CD4-positive, alpha-beta T cell treated with Interleukin-10 for 1 hour (primary cell): ENCODE data around the gene MORC1.
"Not testable (repeated sequence)": the region's sequence is repeated elsewhere in the genome, so short reads cannot be mapped to it uniquely, and the experiment has no call there.

Source experiments
- DNase-seq: peaks from one replicate; pipeline ENCODE4 v3.0.0-alpha.2; 2020

Gene MORC1

GRCh38 chr3:109109574-109109973 is 8.4 kb downstream of the MORC1 start:
- no peak for DNase-seq

DNA sequence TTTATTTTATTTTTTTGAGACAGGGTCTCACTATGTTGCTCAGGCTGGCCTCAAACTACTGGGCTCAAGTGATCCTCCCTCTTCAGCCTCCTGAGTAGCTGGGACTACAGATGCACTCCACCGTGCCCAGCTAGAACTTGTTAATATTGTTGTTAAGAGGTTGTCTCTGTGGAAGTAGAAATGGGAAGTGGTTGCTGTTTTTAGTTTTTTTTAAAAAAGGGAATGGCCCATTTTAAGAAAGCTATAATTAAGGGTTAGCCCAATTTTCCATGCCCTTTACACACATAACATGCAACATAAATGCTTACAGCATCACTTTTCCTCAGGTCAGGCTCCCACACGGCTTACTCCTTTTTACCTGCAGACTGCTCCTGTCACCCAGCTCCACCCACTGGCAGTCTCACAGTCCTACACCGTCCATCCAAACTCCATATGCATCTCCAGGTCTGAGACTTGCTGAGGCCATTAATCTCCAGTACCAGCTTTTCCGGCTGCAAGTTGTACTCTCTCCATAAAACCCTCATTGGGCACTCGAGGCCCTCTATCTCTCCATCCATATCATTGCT is 19.8 kb downstream of the MORC1 start:
- no peak for DNase-seq

DNA sequence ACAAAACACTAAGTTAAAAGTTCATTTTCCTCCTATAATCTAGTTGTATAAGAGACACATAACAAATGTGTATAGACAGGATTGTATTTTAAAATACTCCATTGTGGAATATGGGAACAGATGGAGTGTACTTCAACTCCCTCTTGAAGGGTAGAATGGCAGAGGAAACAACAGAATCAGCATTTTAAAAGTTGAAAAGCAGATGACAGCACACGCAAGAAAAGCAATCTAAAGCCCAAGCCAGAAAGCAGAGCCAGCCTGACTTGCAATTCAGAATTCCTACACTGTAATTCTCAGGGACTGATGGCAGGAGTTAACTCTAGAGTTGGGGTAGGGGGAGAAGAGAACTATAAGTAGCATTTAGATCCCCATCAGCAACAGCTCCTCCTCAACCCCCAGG is 22.8 kb downstream of the MORC1 start:
- DNase-seq, result no peak

- DNase-seq, result no peak
These were observed 24.4 kb downstream of the MORC1 start for GRCh38 chr3:109093561-109093960.

GRCh38 chr3:109091846-109092245 is 26.1 kb downstream of the MORC1 start:
- no peak for DNase-seq

- DNase-seq, result no peak
These were observed 28.7 kb downstream of the MORC1 start for GRCh38 chr3:109089265-109089664.

DNA sequence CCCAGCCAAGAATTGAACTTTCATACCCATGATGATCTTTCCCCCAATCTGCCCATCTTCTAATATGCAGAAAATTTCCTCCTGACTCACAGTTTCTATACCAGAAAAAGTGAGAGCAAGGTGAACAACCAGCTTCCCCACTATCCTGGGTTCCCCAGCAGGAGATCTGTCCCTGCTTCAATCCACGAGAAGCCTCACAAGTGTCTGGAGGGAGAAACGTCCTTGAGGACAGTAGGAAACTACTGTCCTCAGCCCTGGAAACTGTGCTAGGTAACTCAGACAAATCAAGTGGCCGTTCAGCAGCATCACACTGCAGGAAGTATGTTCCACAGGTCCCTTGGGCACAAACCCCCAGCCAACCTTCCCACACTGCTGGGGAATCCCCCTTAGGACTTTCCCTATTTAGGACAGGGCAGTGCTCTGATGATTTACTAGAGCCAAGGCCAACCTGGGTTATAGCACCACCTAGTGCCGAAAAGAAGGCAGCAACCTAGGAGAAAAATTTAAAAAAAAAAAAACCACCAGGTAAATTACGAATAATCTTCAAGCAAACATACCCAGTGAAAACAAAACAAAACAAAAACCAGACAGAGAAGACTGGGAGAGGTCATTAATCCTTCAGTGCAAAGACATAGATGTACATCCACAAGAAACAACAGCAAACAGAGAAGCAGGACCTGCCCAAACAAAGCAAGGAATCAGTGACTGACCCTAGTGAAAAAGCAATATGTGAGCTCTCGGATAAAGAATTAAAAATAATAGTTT is 36.0 kb downstream of the MORC1 start:
- peak; percentile 51 for DNase-seq

GRCh38 chr3:109080090-109080489 is 37.8 kb downstream of the MORC1 start:
- DNase-seq, result not testable (repeated sequence)

- no peak for DNase-seq
These were observed 44.8 kb downstream of the MORC1 start for GRCh38 chr3:109073116-109073515.

DNA sequence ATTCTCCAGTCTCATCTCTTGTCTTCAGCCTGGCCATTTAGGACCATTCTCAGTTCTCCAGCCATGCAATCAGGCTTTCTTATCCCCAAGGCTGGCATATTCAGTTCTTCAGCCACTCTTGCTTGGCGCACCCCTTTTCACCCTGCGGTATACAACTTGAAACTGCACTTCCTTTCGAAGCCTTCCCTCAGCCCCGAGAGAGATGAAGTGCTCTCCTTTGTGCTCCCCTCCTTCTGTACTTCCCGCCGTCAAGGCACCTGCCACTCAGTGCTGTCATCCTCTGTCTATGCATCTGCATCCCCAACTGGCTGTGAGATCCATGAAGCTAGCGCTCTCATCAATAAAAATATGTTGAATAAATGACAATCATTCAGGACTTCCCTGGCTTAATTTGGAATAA is 45.7 kb downstream of the MORC1 start:
- DNase-seq, result no peak

DNA sequence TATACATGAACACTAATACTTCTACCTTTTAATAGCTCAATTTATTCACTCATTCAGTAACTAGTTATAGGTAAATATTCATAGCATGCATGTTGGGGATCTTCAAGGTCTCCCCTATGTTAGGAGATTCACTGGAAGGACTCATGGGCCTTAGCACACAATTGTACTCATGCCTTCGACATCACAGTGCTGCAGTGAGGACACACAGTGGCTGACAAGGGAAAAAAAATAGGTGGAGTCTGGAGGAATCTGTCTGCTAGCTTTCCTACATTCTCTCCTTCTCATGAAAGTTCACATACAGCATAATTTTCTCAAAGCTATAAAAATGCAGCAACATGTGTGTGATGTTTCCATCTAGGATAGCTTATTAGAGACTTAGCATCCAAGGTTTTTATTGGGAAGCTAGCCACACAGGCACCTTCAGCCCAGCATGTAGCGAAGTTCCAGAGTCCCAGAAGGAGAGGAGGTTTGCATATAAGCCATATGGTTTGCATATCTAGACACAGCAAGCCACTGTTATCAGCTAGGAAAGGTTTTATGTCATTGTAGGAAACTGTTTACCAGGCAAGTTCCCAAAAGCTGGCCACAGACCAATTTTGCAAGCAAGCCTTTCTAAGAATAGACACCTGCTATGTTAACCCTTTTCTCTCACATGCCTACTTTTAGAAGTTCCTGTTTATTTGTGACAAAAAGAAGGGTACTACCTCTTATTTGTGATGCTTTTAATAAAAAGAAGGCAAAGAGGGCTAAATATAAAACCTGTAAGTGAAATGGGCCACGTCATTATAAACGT is 46.4 kb downstream of the MORC1 start:
- DNase-seq, result no peak

DNA sequence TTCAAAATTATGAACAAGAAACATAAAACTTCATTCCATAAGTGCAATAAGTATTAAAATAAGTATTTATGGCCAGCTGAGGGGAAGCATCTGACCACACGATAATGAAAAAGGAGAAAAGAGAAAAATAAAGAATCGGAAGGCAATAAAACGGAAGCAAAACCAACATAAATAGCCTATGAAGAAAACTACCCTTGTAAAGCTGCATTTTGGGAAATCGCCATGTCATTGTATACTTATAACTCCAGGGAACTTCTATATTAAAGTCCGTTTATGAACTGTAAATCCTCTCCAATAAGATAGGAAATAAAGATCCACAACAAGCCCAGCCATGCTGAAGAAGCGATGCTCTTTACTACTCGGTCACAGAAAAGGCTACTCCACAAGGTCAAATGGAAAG is 47.7 kb downstream of the MORC1 start:
- no peak for DNase-seq

DNA sequence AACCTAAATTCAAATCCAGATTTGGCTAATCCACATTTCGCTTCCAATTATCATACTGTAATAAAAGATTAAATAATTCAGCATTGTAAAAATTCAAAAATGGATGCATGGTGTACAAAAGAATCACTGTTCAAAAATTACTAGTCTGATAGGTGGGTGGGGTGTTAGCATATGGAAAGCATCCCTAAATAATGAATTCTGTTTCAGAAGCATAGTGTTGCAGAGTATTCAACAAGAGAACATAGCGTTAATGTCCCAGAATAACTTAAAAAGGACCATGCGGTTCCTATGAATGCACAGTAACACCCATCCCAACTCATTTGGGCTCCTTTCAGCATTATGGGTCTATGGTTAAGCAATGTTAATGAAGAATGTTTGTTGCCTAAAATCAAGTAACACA is 51.1 kb downstream of the MORC1 start:
- no peak for DNase-seq

- DNase-seq, result no peak
These were observed 58.7 kb downstream of the MORC1 start for GRCh38 chr3:109059264-109059663.

- no peak for DNase-seq
These were observed 60.3 kb downstream of the MORC1 start for GRCh38 chr3:109057616-109058015.

GRCh38 chr3:109057056-109057455 is 60.9 kb downstream of the MORC1 start:
- no peak for DNase-seq

DNA sequence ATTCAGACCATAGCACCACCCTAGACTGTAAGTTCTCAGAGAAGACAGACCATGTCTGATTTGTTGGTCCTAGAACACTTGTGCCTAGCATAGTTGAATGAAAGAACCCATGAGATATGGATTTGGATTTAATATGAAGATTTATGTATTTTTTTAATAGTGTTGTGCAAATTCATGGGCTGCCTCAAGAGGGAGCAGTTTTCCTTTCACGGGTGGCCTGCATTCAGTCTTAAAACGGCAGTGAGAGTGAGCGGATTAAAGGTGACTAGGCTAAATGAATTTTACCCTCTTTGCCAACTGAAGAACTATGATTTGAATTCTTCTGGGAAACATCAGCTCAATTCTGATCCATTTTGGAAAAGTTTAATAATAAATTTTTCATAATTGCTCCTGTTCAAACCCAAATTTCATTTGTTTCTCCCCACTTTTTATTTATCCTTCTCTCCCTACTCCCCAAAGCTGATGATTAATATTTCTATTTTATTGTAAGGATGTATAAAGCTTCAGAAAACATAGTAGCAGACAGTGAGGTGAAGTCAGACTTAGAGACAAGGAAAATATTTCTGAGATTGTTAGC is 67.3 kb downstream of the MORC1 start:
- peak; percentile 26 for DNase-seq

- no peak for DNase-seq
These were observed 70.6 kb downstream of the MORC1 start for GRCh38 chr3:109047366-109047765.

DNA sequence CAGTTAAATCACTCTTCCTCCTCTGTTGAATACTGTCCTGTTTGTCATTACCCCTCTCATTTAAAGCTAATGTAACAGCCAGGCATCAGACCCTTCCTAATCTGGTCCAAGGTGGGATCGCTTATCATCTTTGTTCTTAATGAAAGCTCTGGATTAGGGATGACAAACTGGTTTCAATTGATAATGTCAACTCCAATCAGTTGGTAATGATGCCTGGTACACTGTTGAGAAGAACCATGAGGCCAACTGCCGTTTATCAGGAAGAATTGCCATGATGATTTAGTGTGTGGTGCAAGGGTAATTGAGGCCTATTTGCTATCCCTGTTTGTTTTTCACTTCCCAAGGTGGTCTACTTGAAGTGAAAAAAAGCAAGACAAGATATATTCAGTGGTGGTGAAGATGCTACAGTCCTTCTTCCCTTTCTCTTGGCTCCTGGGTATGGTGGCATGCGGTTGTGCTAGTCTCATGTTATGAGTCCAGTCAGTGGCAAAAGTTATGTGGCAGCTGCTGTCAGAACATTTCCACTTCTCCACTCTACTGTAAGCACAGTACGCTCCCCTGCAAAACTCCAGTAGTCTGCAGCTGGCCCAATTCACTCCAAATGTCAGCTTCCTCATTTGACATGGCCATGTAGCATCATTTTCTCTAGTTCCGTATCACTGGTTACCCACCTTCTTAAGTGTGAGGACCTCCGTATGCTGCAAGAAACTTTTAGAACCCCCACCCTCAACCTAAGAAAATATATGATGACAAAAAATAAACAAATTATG is 72.5 kb downstream of the MORC1 start:
- no peak for DNase-seq

- no peak for DNase-seq
These were observed 82.9 kb downstream of the MORC1 start for GRCh38 chr3:109035082-109035481.

DNA sequence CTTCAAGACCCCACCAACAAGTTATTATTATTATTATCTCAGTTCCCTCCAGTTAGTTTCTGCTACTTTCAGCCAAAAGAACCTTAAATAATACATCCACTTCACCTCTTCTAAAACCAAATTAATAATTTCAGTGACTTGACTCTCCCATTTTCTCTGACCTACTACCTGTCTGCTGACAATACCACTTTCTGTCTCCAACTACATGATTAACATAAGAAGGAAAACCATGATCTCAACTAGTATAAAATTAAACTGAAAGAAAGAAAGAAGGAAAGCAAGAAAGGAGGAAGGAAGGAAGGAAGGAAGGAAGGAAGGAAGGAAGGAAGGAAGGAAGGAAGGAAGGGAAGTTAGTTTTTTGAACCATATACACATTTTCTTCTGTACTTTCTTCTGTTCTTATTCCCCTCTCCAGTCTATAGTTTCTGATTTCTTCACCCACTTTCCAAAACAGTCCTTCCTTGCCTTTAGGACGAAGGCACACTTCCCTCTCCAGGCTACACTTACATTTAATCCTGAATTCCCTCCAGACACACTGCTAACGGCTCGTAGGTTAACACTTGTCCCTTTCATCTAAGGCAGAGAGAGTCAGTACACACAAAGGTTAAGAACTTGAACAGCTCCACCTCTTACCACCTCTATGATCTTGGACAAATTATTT is 84.8 kb downstream of the MORC1 start:
- DNase-seq, result no peak

- DNase-seq, result no peak
These were observed 89.2 kb downstream of the MORC1 start for GRCh38 chr3:109028753-109029152.
